ENCODE data around the gene ATG9B.

DNA sequence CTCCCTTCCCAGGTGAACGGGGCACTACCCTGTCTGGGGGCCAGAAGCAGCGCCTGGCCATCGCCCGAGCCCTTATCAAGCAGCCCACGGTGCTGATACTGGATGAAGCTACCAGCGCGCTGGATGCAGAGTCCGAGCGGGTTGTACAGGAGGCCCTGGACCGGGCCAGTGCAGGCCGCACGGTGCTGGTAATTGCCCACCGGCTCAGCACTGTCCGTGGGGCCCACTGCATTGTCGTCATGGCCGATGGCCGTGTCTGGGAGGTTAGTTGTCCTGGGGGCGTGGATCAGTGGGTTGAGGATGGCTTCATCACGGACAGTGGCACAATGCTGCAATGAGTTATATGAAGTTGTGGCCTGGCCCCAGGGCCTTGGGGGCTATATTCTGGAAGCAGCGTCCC is 19.7 kb upstream of the ATG9B start:
- TF ChIP-seq POLR2A (IDR thresholded peaks at IDR 0.05; ENCODE audit: low read depth, low read length), result no peak
- TF ChIP-seq TAF1 (IDR thresholded peaks at IDR 0.05; ENCODE audit: borderline replicate concordance, low read depth, low read length), result no peak
- TF ChIP-seq POLR2AphosphoS5 (IDR thresholded peaks at IDR 0.05; ENCODE audit: low read depth, low read length), result no peak
